Adrenal gland (tissue), 12 donors: ENCODE data around the gene GRID1. TPM values are rescaled to one million over a fixed set of nuclear protein-coding genes. Genes with fewer than 3 reads are reported as not detected.

ENCODE experiments used
- DNase-seq, 7 donors: peaks; one replicate each; pipeline ENCODE4 v3.0.0-alpha.2; 2019 to 2020
- H3K27ac ChIP-seq, 5 donors: fragments of 200-600 bp; sonication (generic) in 4 of 5; 1 replicate in 3 of 5; 2 replicates in 2 of 5; pipeline versions ENCODE4 v1.5.1 to v1.8.0; 2016 to 2020; ENCODE audit warnings: mild to moderate bottlenecking in 1 of 5
- H3K27me3 ChIP-seq: fragments of 200-600 bp; 2 replicates; pipeline ENCODE4 v1.8.0; 2021
- H3K36me3 ChIP-seq, 2 donors: fragments of 200-600 bp; replicated peaks in 1 of 2; 1 replicate in 1 of 2; 2 replicates in 1 of 2; pipeline versions ENCODE4 v1.5.1 to v1.8.0; 2018 to 2022
- H3K4me1 ChIP-seq, 2 donors: fragments of 200-600 bp; replicated peaks in 1 of 2; 1 replicate in 1 of 2; 2 replicates in 1 of 2; pipeline versions ENCODE4 v1.5.1 to v1.8.0; 2018 to 2021
- H3K4me3 ChIP-seq, 4 donors: fragments of 200-600 bp; sonication (generic) in 3 of 4; one replicate each; pipeline ENCODE4 v1.5.1; 2016 to 2018
- H3K9me3 ChIP-seq, 3 donors: fragments of 200-600 bp; sonication (generic) in 1 of 3; replicated peaks in 1 of 3; 1 replicate in 2 of 3; 2 replicates in 1 of 3; pipeline versions ENCODE4 v1.5.1 to v1.8.0; 2016 to 2021
- POLR2A ChIP-seq, 2 donors: fragments of 450-650 bp; IDR thresholded peaks; one replicate each; pipeline ENCODE4 v1.6.1; 2017; ENCODE audit warnings: antibody characterized with exemption in 2 of 2, mild to moderate bottlenecking in 2 of 2, moderate library complexity in 1 of 2
- WGBS, 4 donors: extraction: QIAGEN DNeasy Blood & Tissue Kit in 2 of 4; methylation state at CpG; one replicate each; pipeline versions ENCODE4 v1.1.5 to v1.1.7; 2013 to 2017; 5-methylcytosine and 5-hydroxymethylcytosine counted together
- intact Hi-C, 2 donors: fragments of 100-400 bp; cut with DNase I; formaldehyde crosslinking; loops; one replicate each; pipeline versions ENCODE4 v1.14.1 to v1.15.0; 2022 to 2023
- microRNA counts, 2 donors: library from miRNA; unstranded; fragments of <30 nt; microRNA quantifications; one replicate each; lab custom pipeline; 2016
- microRNA-seq, 3 donors: library from miRNA; unstranded; fragments of <30 nt; microRNA quantifications; one replicate each; pipeline ENCODE4, GENCODE V29; 2017 to 2020
- polyA plus RNA-seq, 3 donors: library from polyadenylated mRNA; stranded (reverse); fragments of 200-250 nt in 2 of 3; fragments of 350-450 nt in 1 of 3; fragmentation: Illumina TruSeq in 1 of 3; extraction: RNeasy Lipid Tissue Mini Kit (QIAGEN cat#74804) in 1 of 3; gene quantifications; one replicate each; pipeline ENCODE4 v1.2.3, GENCODE V29; 2013 to 2014
- small RNA-seq, 2 donors: library from RNA; depleted of rRNA; stranded (forward); fragments of <200 nt; gene quantifications; one replicate each; pipeline ENCODE3, GENCODE V24; 2016
- total RNA-seq, 9 donors: library from RNA; depleted of rRNA in 4 of 9; stranded (reverse); fragments of >200 nt in 4 of 9; fragments of 120-200 nt in 1 of 9; fragmentation: NEBNext Ultra II Directional in 1 of 9; extraction: Animal tissue kit (Norgen Biotek cat#: 25700) in 1 of 9; gene quantifications; one replicate each; pipeline versions ENCODE4 v1.1.0 to v1.2.4, GENCODE V29; 2013 to 2023
- TF ChIP-seq, protein P1 (sequence below), 6 experiments: fragments of 450-650 bp in 4 of 6; fragments of 200-600 bp in 2 of 6; sonication (generic) in 1 of 6; IDR thresholded peaks; 1 replicate in 5 of 6; 2 replicates in 1 of 6; pipeline versions ENCODE4 v1.5.1 to v1.8.0; 2016 to 2021; ENCODE audit warnings: antibody characterized with exemption in 6 of 6, mild to moderate bottlenecking in 2 of 6, moderate library complexity in 1 of 6
- donor health status: healthy with polysubstance abuse.
- donor health status: Bipolar disorder and iron deficiency.
- donor health status: DM: yes; HTN: yes; CAD: no.
- donor health status: DM: no; HTN: no; CAD: no.
- donor health status: DM: no; HTN: no; CAD: no.
- donor health status: DM: yes; HTN: yes; CAD: no.

GRID1 gene
- total and polyA plus RNA-seq, 12 donors, result 2.2 to 8.0 (median 4.1) TPM

DNA sequence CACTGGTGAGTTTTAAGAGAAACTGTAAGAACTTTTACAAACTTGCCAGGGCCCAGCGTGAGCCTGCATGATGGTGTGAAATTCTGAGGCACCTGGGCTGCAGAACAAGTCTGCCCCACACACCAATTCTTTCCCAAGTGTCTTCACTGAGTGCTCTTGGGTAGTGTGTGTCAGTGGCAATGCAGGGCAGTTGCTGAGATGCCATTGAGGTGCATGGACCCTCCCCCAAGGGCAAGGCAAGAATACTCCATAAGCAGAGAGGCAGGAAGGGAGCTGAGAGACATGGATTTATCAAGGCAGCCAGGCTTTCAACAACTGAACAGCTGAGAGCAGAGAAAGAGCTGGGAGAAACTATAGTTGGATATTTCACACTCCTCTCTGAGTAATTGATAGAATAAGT lies 801.2 kb downstream of the GRID1 start:
- no peaks in the 10 kb centered on the region for H3K4me1 ChIP-seq
- intact Hi-C loops, result no loop called here
- no peak overlapping the region for H3K27ac ChIP-seq
- TF ChIP-seq, protein P1, sequence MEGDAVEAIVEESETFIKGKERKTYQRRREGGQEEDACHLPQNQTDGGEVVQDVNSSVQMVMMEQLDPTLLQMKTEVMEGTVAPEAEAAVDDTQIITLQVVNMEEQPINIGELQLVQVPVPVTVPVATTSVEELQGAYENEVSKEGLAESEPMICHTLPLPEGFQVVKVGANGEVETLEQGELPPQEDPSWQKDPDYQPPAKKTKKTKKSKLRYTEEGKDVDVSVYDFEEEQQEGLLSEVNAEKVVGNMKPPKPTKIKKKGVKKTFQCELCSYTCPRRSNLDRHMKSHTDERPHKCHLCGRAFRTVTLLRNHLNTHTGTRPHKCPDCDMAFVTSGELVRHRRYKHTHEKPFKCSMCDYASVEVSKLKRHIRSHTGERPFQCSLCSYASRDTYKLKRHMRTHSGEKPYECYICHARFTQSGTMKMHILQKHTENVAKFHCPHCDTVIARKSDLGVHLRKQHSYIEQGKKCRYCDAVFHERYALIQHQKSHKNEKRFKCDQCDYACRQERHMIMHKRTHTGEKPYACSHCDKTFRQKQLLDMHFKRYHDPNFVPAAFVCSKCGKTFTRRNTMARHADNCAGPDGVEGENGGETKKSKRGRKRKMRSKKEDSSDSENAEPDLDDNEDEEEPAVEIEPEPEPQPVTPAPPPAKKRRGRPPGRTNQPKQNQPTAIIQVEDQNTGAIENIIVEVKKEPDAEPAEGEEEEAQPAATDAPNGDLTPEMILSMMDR (IDR thresholded peaks at IDR 0.05), result no peak
- no peak for TF ChIP-seq POLR2A (IDR thresholded peaks at IDR 0.05)
- H3K9me3 ChIP-seq, result no peaks in the 10 kb centered on the region
- 67 to 87% (median 78%) methylated on average over 1 of the region's 1 CpG for WGBS, 4 donors
- H3K4me3 ChIP-seq, result no peak overlapping the region
- no peaks in the 10 kb centered on the region for H3K36me3 ChIP-seq
- no peaks in the 10 kb centered on the region for H3K27me3 ChIP-seq
- no peak for DNase-seq

DNA sequence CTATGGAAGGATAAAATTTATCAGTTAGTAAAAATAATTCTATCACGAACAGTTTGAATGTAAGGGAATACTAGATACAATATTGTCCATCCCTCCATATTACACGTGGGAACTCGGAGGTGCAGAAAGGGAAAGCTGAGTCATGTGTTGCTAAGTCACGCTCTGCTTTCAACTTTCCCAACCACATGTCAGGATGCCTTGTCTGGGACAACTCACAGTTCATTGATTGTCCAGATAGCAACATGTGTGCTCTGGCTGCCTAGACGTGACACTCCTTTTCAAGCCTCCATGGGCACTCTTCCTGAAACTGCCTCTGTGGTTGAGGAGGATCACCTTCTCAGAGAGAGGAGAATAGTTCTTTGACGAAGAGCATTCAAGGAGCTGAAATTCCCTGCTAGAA lies 808.1 kb downstream of the GRID1 start:
- 75 to 84% (median 77%) methylated on average over 6 of the region's 6 CpGs for WGBS, 4 donors
- no peaks in the 10 kb centered on the region for H3K4me1 ChIP-seq
- TF ChIP-seq, protein P1 (IDR thresholded peaks at IDR 0.05), result no peak
- no peak for TF ChIP-seq POLR2A (IDR thresholded peaks at IDR 0.05)
- no peak overlapping the region for H3K4me3 ChIP-seq
- DNase-seq, result no peak
- H3K36me3 ChIP-seq, result no peaks in the 10 kb centered on the region
- H3K9me3 ChIP-seq, result no peaks in the 10 kb centered on the region
- intact Hi-C loops, result no loop called here
- H3K27ac ChIP-seq, result no peak overlapping the region
- no peaks in the 10 kb centered on the region for H3K27me3 ChIP-seq

GRCh38 chr10:85557706-85558105 lies 808.9 kb downstream of the GRID1 start:
- 91 to 92% (median 92%) methylated on average over 2 of the region's 2 CpGs for WGBS, 4 donors
- Histone ChIP-seq H3K9me3 (no peaks in the 10 kb centered on the region), H3K27ac (no peak overlapping the region), H3K36me3 (no peaks in the 10 kb centered on the region), H3K4me1 (no peaks in the 10 kb centered on the region), H3K4me3 (no peak overlapping the region), H3K27me3 (no peaks in the 10 kb centered on the region)
- no peak for TF ChIP-seq POLR2A (IDR thresholded peaks at IDR 0.05)
- TF ChIP-seq, protein P1 (IDR thresholded peaks at IDR 0.05), result no peak
- no peak for DNase-seq
- intact Hi-C loops, result no loop called here

DNA sequence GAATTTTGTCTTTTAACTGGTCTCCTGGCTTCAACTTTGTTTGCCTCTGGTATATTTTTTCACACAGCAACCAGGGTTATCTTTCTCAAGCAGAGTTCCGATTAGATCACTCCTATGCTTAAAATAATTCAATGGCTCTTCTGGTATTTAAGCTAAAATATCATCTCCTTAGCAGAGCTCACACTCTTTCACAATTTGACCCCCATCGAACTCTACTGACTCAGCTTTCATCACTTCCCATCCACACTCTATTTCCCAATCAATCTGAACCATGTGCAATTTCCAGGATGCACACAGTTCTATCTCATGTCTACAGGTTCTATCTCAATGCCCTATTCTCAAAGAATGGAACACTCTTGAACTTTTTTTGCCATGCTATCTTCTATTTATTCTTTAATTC lies 809.5 kb downstream of the GRID1 start:
- no peak for DNase-seq
- Histone ChIP-seq H3K9me3 (no peaks in the 10 kb centered on the region), H3K36me3 (no peaks in the 10 kb centered on the region), H3K4me3 (no peak overlapping the region), H3K27ac (no peak overlapping the region), H3K27me3 (no peaks in the 10 kb centered on the region), H3K4me1 (no peaks in the 10 kb centered on the region)
- TF ChIP-seq POLR2A (IDR thresholded peaks at IDR 0.05), result no peak
- TF ChIP-seq, protein P1 (IDR thresholded peaks at IDR 0.05), result no peak
- intact Hi-C loops, result no loop called here
- 58 to 71% (median 68%) methylated on average over 2 of the region's 2 CpGs for WGBS, 4 donors

MicroRNAs within 50 kb of the gene (microRNA counts, 767-probe panel; counts per million panel counts)
- microRNA hsa-miR-346 (lab: Ali Mortazavi, UCI), result 0 counts per million in 2 donors

Small RNAs within 50 kb of the gene (microRNA-seq; reads per million reads assigned to microRNA genes)
- 8.5 to 34.4 (median 10.7) reads per million in 3 donors for gene MIR346

Small RNAs within 50 kb of the gene (small RNA-seq; reads per million reads assigned to genes)
- 0 reads per million in 2 donors for gene MIR346
- 0 reads per million in 2 donors for gene RF02271
- gene RN7SKP238, result 0 reads per million in 2 donors
- gene RNA5SP322, result 0 reads per million in 2 donors

Other genes with a start within 250 kb of the GRID1 start
- gene WAPL, start 155.0 kb upstream of the GRID1 start, total RNA-seq, result 10 to 100 TPM; 20.5 to 44.5 (median 31.6) TPM
- 10 to 100 TPM; 11.1 to 32.9 (median 14.6) TPM for gene WAPL, start 155.0 kb upstream of the GRID1 start, polyA plus RNA-seq